ENCODE data around the gene BCL2. TPM values are rescaled to one million over a fixed set of nuclear protein-coding genes. Genes with fewer than 3 reads are reported as not detected.

The BCL2 gene
- total RNA-seq, 1 experiment from 2014 or later = 2.9 TPM

DNA sequence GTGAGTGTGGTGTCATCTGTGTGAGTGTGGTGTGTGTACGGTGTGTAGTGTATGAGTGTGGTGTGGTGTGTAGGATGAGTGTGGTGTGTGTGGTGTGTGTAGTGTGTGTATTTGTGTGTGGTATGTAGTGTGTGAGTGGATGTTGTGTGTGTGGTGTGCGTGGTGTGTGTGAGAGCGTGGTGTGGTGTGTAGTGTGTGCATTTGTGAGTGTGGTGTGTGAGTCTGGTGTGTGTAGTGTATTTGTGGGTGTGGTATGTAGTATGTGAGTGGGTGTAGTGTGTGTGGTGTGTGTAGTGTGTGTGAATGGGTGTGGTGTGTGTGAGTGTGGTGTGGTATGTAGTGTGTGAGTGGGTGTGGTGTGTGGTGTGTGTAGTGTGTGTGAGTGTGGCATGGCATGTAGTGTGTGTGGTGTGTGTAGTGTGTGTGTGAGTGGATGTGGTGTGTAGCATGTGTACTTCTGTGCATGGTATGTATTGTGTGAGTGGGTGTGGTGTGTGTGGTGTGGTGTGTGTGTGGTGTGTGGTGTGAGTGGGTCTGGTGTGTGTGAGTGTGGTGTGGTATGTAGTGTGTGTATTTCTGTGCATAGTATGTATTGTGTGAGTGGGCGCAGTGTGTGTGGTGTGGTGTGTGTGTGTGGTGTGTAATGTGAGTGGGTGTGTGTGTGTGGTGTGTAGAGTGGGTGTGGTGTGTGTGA lies 227.8 kb downstream of the BCL2 start:
- Mint-ChIP-seq H3K27ac (ENCODE audit: unreplicated experiment) (no peak overlapping the region), H3K4me1 (ENCODE audit: low read depth, unreplicated experiment) (peaks cover 9% of the 10 kb centered on the region), H3K36me3 (ENCODE audit: insufficient read depth, unreplicated experiment) (no peaks in the 10 kb centered on the region), H3K9me3 (ENCODE audit: low read depth, unreplicated experiment) (no peaks in the 10 kb centered on the region), H3K27me3 (ENCODE audit: unreplicated experiment) (no peaks in the 10 kb centered on the region), H3K4me3 (ENCODE audit: low read depth, unreplicated experiment) (no peak overlapping the region)
- CTCF ChIA-PET = no interaction called here
- BruUV-seq (replicated peaks) = no TSS peak
- TF ChIP-seq, protein P1, sequence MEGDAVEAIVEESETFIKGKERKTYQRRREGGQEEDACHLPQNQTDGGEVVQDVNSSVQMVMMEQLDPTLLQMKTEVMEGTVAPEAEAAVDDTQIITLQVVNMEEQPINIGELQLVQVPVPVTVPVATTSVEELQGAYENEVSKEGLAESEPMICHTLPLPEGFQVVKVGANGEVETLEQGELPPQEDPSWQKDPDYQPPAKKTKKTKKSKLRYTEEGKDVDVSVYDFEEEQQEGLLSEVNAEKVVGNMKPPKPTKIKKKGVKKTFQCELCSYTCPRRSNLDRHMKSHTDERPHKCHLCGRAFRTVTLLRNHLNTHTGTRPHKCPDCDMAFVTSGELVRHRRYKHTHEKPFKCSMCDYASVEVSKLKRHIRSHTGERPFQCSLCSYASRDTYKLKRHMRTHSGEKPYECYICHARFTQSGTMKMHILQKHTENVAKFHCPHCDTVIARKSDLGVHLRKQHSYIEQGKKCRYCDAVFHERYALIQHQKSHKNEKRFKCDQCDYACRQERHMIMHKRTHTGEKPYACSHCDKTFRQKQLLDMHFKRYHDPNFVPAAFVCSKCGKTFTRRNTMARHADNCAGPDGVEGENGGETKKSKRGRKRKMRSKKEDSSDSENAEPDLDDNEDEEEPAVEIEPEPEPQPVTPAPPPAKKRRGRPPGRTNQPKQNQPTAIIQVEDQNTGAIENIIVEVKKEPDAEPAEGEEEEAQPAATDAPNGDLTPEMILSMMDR (IDR thresholded peaks at IDR 0.05; ENCODE audit: unreplicated experiment) = no peak
- intact Hi-C loops (cut with micrococcal nuclease; ENCODE audit: unreplicated experiment) = no loop called here
- no peak for DNase-seq

DNA sequence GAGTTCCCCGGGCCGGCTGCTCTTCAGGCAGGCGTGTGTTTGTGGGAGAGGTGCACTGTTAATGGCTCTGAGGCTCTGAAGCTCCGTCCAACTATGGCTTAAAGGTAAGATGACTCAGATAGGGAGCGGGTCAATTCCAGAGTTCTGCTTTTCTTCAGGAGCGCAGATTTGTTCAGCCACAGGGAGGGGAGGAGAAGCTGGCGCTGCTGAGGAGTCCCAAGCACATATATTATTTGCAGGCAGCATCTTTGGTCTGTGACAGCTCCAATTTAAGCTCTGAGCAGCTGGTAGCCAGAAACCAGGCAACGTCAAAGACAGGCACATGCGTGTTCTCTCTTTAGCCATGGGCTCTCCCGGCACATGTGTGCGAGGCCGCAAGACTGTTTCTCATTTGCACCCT lies 229.2 kb downstream of the BCL2 start:
- Mint-ChIP-seq H3K27me3 (ENCODE audit: unreplicated experiment) (no peaks in the 10 kb centered on the region), H3K36me3 (ENCODE audit: insufficient read depth, unreplicated experiment) (no peaks in the 10 kb centered on the region), H3K4me3 (ENCODE audit: low read depth, unreplicated experiment) (no peak overlapping the region), H3K9me3 (ENCODE audit: low read depth, unreplicated experiment) (no peaks in the 10 kb centered on the region), H3K27ac (ENCODE audit: unreplicated experiment) (no peak overlapping the region), H3K4me1 (ENCODE audit: low read depth, unreplicated experiment) (peaks cover 9% of the 10 kb centered on the region)
- no peak for DNase-seq
- TF ChIP-seq, protein P1 (IDR thresholded peaks at IDR 0.05; ENCODE audit: unreplicated experiment) = no peak
- intact Hi-C loops (cut with micrococcal nuclease; ENCODE audit: unreplicated experiment) = no loop called here
- BruUV-seq (replicated peaks) = no TSS peak
- CTCF ChIA-PET = interaction anchor here (0.6 kb wide), 1 partner anchor 463 kb away, joined by 4 read pairs; no protein-coding TSS in a partner anchor

DNA sequence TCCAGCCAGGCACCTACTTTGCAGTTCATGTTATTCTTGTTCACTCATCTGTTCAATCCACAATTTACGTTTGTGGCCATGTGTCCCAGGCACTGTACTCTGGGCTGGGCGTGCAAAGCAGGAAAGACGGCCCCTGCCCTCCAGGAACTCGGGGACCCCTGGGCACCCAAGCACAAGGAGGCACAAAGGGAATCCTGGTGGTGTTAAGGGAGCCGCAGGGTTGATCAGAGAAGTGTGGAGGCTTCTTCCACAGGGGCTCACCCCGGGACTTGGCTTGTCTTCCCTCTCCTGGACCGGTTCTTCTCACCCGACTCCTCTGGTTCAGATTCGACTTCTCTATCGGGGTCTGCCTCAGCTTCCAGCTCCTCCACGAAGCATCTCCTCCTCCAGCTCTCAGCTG lies 230.5 kb downstream of the BCL2 start:
- intact Hi-C loops (cut with micrococcal nuclease; ENCODE audit: unreplicated experiment) = no loop called here
- Mint-ChIP-seq H3K27me3 (ENCODE audit: unreplicated experiment) (no peaks in the 10 kb centered on the region), H3K9me3 (ENCODE audit: low read depth, unreplicated experiment) (no peaks in the 10 kb centered on the region), H3K27ac (ENCODE audit: unreplicated experiment) (no peak overlapping the region), H3K4me3 (ENCODE audit: low read depth, unreplicated experiment) (no peak overlapping the region), H3K36me3 (ENCODE audit: insufficient read depth, unreplicated experiment) (no peaks in the 10 kb centered on the region), H3K4me1 (ENCODE audit: low read depth, unreplicated experiment) (peaks cover 9% of the 10 kb centered on the region)
- DNase-seq = no peak
- no TSS peak for BruUV-seq (replicated peaks)
- TF ChIP-seq, protein P1 (IDR thresholded peaks at IDR 0.05; ENCODE audit: unreplicated experiment) = no peak
- CTCF ChIA-PET = interaction anchor here (2.1 kb wide), 1 partner anchor 11 kb away, joined by 7 read pairs; no protein-coding TSS in a partner anchor

DNA sequence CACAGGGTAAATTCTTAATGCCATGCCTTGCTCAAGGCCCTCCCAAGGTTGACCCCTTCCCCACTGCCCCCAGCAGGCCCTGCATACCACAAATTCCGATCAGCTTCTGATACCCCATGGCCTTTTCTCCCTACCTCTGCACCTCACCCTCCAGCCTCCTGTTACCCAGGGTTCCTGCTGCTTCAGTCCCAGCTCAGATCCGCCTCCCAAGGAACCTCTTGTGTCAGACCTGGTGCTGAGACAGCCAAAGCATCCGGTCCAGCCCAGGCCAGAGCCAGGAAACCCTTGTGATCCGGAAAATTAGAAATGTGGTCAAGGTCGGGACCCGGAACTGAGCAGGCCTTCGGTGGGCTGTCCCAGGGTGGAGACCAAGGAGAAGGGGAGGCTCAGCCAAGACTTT lies 231.3 kb downstream of the BCL2 start:
- no TSS peak for BruUV-seq (replicated peaks)
- TF ChIP-seq, protein P1 (IDR thresholded peaks at IDR 0.05; ENCODE audit: unreplicated experiment) = no peak
- Mint-ChIP-seq H3K27ac (ENCODE audit: unreplicated experiment) (no peak overlapping the region), H3K36me3 (ENCODE audit: insufficient read depth, unreplicated experiment) (no peaks in the 10 kb centered on the region), H3K9me3 (ENCODE audit: low read depth, unreplicated experiment) (no peaks in the 10 kb centered on the region), H3K27me3 (ENCODE audit: unreplicated experiment) (no peaks in the 10 kb centered on the region), H3K4me1 (ENCODE audit: low read depth, unreplicated experiment) (peaks cover 9% of the 10 kb centered on the region), H3K4me3 (ENCODE audit: low read depth, unreplicated experiment) (no peak overlapping the region)
- no peak for DNase-seq
- CTCF ChIA-PET = interaction anchor here (2.1 kb wide), 1 partner anchor 11 kb away, joined by 7 read pairs; no protein-coding TSS in a partner anchor
- intact Hi-C loops (cut with micrococcal nuclease; ENCODE audit: unreplicated experiment) = no loop called here

Measured in Calu3 (cell line).